Eye (tissue), 1 donor: ENCODE results near the gene YWHAG.
A peak's percentile ranks its signal among the peaks of the same experiment; 100 is the strongest.
"Not testable (repeated sequence)": the region's sequence is repeated elsewhere in the genome, so short reads cannot be mapped to it uniquely, and the experiment has no call there.

Source experiments
- DNase-seq: peaks from one replicate; pipeline ENCODE4 v3.0.0-alpha.2; 2015

YWHAG gene

DNA sequence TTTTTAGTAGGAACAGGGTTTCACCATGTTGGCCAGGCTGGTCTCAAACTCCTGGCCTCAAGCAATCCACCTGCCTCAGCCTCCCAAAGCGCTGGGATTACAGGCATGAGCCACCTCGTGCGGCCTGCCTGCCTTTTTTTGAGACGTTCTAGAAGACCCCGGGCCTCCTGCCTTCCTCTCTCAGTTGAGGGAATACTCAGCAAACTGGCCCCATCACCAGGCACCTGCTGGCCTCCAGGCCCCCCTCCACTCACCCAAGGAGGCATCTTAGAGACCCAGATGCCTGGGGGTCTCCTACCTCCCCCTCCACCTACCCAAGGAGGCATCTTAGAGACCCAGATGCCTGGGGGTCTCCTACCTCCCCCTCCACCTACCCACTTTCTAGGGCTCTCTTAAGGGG is 65.9 kb downstream of the YWHAG start:
- DNase-seq = not testable (repeated sequence)

DNA sequence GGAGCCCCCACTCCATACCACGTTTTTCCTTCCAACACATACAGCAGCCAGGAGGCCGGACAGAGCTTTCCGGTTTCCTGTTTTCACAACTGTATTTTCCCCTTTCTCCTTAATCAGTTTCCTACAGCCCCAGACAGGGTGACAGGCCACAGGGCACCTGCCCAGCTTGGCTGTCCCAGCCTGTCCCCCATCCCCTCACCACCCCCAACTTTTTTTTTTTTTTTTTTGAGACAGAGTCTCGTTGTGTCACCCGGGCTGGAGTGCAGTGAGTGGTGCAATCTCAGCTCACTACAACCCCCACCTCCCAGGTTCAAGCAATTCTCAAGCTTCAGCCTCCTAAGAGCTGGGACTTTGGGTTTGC is 66.6 kb downstream of the YWHAG start:
- no peak for DNase-seq

DNA sequence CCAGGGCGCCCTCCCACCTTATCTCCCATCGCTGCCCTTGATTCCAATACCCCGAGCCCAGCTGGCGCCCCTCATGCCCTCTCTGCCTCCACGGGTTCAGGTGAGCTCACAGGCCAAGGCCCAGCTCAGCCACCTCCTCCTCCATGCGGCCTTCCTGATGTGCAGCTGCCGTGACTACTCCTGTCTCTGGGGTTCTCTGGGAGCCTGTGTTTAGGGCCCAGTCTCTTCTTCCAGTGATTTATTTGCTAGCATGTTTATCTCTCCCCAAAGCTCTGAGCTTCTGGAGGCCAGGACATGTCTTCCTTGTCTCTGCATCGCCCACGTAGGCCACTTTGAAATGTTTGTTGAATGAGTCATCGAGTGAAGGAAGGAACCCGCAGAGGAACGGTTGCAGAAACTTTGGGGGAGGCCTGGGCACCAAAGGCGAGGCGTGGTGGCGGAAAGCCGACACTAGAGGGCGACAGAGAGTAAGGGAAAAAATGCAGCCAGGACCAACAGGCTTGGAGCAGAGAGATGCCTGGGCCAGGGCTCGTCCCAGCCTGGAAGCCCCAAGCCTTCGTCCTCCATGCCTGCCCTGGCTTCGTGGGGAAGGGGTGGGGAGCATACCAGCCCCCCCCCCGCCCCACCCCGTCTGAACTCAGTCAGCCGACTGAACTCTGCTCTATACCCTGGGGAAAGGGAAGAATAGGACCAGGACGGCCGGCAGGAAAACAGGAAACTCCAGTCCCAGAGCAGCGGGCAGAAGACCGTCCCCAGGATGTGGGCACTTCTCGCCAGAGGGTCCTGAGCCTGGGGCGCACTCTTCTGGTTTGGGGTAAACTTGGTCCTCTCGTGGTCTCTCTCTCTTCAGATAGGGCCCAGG is 67.2 kb downstream of the YWHAG start:
- DNase-seq = peak; percentile 96

DNA sequence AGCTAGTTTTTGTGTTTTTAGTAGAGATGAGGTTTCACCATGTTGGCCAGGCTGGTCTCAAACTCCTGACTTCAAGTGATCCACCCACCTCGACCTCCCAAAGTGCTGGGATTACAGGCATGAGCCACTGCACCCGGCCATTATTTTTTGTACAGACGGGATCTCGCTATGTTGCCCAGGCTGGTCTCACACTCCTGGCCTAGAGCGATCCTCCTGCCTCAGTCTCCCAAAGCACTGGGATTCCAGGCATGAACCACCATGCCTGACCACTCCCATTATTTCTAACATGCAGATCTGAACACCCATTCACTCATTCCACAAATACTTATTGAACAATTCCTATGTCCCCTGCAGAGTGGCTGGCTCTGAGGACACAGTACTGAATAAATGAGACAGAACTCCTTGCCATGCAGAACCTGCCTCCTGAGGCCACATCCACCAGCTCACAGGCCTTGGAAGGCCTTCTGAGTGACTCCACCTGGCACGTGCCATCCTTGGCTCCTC is 67.9 kb downstream of the YWHAG start:
- DNase-seq = not testable (repeated sequence)

DNA sequence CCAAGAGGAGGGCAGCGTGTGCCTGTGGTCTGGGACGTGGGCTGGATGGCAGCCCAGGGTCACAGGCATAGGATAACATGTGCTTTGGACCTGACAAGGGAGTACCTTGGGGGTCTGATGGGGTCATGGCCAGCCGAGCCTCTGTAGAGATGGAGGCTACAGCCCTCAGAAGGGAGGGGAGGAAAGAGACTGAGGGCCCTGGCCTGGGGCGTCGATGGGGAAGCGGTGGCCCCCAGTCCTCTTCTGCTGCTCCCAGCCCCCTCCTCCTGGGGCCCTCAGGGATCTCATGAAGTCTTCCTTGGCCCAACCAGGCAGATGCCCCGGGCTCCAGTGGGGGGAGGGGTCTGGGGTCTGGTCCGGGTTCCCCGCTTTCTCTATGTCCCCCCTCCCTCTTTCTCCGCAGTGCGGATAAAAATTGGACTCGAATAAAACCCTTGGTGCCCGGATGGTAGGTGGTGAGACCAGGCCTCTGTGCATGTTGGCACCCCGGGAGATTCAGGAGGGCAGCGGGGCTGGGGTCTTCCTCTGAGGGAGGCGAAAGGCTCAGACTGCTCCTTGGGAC is 71.9 kb downstream of the YWHAG start:
- no peak for DNase-seq

DNA sequence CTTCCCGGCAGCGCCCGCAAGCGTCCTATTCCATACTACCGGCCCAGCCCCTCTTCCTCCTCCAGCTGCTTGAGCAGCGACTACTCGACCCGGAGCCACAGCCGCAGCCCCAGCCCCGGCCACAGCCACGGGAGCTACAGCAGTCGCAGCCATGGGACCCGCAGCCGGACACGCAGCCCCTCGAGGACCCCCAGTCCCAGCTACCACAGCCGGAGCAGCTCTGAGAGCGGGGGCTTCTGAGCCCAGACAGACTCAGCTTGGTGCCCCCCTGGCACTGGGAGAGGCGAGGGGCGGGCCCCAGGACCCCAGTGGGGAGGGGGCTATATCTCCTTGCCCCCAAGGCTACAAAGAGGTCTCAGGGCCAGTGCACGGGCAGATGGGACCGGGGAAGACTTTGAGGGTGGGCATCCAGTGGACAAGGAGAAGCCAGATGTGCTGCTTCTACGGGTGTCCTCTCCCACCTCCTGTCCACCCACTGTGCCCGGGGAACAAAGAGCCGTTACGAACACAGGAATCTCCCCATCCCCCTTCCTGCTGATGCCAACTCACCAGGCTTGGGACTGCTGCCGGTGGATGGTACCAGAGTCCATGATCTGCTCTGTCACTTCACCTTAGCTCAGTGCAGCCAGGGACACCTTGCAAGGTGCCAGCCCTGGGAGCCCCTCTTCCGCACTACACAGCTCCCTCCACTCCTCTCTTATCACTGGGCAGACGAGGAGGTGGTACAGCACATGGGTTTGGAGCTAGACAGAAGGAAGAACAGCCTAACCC is 73.0 kb downstream of the YWHAG start:
- no peak for DNase-seq

DNA sequence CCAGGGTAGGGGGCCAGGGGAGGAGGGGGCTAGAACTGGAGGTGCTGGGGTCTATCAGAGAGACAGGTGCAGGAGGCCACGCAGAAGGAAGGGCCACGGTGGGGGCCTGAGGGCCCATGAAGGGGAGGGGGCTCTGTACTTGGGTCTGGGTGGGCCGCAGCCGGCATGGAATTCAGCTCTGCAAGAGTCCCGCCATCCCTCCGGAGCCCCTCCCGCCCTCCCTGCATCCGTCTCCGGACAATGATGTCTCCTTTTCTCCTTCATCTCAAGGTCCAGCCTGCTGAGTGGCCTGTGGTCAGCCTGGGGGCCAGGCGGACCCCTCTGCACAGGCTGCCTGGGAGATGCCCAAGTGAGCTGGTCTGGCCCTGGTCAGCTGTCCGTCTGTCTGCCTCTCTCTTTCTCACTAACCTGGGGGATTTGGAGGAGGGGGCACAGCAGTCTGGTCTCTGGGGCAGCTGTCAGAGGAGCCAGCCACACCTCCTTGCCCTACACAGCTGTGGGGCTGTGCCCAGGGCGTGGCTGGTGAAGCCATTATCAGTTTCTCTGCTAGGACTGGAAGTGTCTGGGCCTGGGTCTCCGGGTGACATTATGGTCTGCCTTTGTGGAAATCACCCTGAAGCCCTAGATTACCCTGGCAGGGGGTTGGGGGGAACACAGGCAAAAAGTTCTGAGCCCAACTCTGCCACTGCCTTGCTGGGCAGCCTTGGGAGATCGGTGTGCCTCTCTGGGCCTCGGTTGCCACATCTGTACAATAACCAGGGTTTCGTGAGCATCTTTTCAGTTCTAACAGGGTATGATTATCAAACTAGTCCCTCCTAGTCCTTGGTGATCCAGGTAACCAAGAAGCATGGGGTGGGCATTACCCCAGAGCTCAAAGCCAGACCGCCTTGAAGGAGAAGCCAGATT is 75.3 kb downstream of the YWHAG start:
- no peak for DNase-seq

DNA sequence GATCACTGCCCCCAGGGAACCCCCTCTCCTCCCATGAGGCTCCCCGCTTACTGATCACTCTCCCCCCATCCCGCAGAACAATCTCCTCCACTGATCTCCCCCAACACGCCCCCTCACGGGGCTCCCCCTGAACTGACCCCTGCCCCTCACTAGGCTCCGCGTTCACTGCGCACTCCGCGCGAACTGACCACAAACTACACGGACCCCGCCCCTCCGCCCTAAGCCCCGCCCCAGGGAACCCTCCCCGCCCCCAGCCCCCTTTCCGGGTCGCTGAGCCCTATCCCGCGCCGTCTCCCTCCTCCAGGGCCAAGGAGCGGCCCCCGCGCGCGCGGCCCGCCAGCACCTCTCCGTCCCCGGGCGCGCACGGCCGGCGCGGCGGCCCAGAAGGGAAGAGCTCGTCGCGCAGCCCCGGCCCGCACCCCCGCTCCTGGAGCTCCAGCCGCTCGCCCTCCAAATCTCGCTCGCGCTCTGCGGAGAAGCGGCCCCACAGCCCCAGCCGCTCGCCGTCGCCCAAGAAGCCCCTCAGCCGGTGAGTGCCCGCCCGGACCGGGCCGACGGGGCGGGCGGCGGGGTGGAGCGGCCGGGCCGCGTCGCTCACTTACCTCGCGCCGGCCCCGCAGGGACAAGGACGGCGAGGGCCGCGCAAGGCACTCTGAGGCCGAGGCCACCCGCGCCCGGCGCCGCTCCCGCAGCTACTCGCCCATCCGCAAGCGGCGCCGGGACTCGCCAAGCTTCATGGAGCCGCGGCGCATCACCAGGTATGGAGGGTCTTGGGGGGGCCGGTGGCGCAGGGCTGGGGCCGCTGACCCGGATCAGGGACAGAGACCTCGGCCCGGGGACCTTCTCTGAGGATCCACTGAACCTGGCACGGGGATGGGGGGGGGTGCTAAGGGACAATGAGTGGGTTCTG is 76.2 kb downstream of the YWHAG start:
- peak; percentile 67 for DNase-seq

DNA sequence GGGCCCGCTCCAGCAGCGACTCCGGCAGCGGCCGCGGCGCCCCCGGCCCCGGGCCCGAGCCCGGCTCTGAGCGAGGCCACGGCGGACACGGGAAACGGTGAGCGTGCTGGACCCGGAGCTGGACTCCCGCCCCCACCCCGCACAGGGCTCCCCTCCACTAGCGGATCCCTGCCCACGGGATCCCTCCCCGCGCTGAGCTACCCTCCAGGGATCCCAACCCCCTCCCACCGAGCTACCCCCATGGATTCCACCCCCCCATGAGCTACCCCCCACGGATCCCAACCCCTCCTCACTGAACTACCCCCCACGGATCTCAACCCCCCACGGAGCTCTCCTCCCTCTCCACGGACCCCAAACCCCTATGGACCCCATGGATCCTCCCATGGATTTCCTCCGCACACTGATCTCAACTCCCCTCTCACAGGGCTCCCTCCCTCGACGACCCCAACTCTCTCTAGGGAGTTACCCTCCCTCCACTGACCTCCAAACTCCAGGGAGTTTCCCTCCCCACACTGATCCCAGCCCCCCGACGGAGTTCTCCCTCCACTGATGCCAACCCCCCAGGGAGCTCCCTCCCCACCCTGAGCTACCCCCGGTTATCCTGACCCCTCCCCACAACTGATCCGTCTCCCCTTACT is 77.0 kb downstream of the YWHAG start:
- peak; percentile 29 for DNase-seq

DNA sequence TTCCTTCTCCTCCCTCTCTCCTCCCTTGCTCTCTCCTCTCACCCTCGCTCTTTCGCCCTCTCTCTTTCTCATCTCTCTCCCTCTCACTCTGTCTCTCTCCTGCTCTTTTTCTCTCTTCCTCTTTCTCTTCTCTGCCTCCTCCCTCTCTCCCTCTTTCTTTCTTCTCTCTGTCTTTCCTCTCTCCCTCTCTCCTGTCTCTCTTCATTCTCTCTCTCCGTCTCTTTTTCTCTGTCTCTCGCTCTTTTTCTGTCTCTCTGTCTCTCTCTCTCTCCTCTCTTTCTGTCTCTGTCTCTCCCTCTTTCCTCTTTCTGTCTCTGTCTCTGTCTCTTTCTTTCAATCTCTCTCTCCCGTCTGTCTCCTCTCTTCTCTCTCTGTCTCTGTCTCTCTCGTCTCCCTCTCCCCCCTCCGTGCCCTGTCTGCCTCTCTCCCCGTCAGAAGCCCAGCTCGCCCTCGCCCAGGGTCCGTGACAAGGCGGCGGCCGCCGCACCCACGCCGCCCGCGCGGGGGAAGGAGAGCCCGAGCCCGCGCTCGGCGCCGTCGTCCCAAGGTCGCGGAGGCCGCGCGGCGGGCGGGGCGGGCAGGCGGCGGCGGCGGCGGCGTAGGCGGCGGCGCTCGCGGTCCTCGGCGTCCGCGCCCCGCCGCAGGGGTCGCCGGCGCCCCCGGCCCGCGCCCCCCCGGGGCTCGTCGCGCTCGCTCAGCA is 77.6 kb downstream of the YWHAG start:
- DNase-seq = peak; percentile 43

DNA sequence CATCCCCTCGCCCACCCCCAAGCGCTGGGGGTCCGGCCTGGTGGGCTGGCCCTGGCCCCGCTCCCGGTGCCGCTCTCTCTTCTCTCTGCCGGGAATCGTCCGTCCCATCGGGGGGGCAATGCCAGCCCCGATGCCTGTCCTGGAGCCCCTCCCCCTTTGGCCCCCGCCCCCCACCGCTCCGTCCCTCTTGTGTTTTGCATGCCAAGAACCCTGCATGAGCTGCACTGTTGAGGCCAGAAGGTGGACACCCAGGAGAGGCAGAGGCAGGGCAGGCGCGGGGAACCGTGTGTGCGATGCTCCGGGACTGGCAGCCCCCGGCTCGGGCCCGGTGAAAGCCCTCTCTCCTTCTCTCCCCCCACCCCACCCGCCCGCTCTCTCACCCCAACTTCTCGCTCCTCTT is 78.4 kb downstream of the YWHAG start:
- peak; percentile 35 for DNase-seq

DNA sequence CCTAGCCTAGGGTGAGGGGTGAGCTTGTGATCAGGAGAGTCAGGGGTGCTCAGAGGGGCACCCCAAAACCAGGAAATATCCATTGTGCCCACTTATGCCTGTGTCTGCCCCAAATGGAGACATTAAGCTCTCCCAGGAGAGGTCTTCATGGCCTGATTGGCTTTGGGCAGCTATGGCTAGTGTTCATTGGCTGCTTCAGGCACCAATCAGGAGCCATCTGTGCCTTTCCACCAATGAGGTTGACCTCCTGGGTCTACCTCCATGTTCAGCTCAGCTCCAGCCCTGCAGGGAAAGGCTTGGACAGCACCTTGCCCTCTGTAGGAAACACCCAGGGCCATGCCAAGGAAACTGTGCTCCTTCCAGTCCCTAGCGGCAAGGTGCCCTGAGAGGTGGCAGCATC is 80.3 kb downstream of the YWHAG start:
- no peak for DNase-seq
